GM18520 (cell line): ENCODE data around the gene KDM2A.
"Not testable (repeated sequence)": the region's sequence is repeated elsewhere in the genome, so short reads cannot be mapped to it uniquely, and the experiment has no call there.

Experiments
- ATAC-seq: cut with Tn5 transposase; IDR thresholded peaks from one replicate; pipeline ENCODE4 v1.9.1; 2021; ENCODE audit not compliant: unreplicated experiment

Gene KDM2A

GRCh38 chr11:67167091-67167490 lies 48.0 kb downstream of the KDM2A start:
- no peak for ATAC-seq

DNA sequence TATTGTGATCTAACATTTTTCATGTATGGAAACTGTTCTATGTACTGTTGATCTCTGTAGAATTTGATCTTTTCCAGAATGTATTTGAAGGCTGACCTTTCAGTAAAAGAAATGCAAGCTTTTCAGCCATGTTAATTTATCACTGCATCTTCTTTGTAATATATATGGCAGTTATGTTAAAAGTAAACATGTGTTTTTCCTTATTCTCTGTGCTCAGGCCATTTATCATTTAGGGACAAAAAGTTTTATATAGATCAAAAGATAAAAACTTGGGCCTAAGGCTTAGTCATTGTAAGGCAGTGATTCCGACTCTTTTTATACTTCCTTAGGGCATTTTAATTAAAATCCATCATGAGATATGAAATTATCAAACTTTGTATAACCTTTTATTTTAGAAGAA lies 48.7 kb downstream of the KDM2A start:
- ATAC-seq = no peak

- not testable (repeated sequence) for ATAC-seq
These were observed 49.8 kb downstream of the KDM2A start for GRCh38 chr11:67168911-67169310.

- no peak for ATAC-seq
These were observed 55.2 kb downstream of the KDM2A start for GRCh38 chr11:67174311-67174710.

DNA sequence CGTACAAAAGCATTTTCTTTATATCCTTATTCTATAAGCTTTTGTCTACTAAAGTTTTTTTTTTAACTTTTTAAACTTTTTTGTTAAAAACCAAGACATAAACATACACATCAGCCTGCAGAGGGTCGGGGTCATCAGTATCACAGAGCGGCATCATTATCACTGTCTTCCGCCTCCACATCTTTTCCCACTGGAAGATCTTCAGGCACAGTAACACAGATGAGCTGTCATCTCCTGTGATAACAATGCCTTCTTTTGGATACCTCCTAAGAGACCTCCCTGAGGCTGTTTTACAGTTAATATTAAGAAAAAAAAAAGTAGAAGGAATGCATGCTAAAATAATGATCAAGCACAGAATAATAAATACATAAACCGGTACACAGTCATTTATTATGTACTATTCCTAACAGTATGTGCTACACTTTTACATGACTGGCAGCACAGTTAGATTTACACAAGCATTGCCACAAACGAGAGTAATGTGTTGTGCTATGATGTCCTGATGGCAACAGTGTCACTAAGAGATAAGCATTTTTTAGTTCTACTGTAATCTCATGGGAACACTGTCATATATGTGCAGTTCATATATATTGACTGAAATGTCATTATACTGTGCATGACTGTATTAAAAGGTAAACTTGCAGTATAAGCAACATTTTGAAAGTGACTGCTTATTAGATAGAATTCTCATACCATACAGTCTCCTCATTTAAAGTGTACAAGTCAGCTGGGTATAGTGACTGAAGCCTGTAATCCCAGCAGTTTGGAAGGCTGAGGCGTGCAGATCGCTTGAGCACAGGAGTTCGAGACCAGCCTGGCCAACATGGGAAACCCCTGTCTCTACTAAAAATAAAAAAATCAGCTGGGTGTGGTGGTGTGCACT lies 58.6 kb downstream of the KDM2A start:
- no peak for ATAC-seq

DNA sequence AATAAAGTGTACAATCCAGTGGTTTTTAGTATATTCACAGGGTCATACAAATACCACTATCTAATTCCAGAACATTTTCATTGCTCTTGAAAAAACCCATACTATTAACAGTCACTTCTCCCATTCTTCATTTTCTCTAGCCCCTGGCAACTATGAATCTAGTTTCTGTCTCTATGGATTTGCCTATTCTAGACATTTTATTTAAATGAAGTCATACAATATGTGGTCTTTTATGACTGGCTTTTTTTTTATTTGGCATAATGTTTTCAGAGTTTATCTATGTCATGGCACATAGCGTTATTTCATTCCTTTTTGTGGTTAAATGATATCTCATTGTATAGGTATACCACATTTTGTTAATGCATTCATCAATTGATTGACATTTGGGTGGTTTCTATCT lies 59.4 kb downstream of the KDM2A start:
- ATAC-seq = no peak

DNA sequence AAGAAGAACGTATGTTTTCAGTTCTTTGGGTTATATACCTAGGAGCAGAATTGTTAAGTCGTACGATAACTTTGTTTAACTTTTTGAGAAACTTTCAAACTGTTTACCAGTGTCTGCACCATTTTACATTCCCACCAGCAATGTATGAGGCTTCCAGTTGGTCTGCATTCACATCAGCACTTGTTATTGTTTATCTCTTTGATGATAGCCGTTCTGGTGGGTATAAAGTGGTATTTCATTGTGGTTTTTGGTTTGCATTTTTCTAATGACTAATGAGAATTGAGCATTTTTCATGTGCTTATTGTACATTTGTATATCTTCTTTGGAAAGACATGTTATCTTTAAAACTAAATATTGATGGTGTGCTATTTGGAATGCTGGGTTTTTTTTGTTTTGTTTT lies 59.8 kb downstream of the KDM2A start:
- ATAC-seq = no peak

- no peak for ATAC-seq
These were observed 60.9 kb downstream of the KDM2A start for GRCh38 chr11:67179892-67180490.

DNA sequence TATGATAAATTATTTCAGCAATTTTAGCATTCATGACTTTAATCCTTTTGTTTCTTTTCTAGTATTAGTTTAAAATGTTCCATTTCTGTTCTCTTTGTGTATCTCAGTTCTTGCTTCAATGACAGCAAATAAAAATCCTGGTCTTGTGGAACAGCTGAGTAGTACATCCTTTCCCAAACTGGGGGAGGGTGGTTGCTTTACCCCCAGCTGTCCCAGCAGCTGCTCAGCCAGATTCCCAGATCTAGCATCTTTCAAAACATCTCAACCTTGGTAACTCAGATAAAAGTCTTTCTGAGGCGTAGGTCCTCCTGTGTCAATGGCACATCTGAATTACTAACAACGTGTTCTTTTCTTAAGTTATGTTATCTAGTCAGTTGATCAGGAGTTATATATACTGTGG lies 75.0 kb downstream of the KDM2A start:
- ATAC-seq = no peak

- no peak for ATAC-seq
These were observed 77.0 kb downstream of the KDM2A start for GRCh38 chr11:67195971-67196456.

DNA sequence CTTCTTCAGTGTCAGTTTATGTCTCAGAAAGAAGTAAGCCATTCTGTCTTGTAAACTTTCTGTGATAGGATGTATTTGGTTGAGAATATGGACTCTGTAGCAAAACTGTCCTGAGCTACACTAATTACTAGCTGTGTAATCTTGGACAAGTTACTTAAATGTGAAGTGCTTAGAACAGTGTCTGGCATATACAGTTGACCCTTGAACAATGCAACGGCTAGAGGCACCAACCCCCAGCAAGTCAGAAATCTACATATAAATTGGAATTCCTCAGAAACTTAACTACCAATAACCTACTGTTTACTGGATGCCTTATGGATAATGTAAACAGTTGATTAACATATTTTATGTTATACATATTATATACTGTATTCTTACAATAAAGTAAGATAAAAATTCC lies 78.5 kb downstream of the KDM2A start:
- ATAC-seq = no peak

DNA sequence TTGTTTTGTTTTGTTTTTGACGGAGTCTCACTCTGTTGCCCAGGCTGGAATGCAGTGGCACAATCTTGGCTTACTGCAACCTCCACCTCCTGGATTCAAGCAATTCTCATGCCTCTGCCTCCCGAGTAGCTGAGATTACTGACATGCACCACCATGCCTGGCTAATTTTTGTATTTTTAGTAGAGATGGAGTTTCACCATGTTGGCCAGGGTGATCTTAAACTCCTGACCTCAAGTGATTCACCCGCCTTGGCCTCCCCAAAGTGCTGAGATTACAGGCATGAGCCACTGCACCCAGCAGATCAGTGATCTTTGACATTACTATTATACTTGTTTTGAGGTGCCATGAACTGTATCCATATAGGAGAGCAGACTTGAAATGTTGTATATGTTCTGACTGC lies 79.7 kb downstream of the KDM2A start:
- ATAC-seq = not testable (repeated sequence)

GRCh38 chr11:67199751-67200150 lies 80.7 kb downstream of the KDM2A start:
- ATAC-seq = no peak

- no peak for ATAC-seq
These were observed 83.0 kb downstream of the KDM2A start for GRCh38 chr11:67202028-67202427.

DNA sequence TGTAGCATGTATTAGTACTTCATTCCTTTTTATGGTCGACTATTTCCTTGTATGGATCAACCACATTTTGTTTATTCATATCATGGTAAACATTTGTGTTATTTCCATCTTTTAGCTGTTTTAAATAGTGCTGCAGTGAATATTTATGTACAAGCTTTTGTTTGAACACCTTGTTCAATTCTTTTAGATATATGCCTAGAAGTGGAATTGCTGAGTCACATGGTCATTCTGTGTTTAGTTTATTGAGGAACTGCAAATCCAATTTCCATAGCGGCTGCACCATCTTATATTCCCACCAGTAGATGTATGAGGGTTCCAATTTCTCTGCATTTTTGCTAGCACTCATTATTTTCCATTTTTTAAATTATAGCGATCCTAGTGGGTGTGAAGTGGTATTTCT lies 85.8 kb downstream of the KDM2A start:
- no peak for ATAC-seq

- not testable (repeated sequence) for ATAC-seq
These were observed 90.2 kb downstream of the KDM2A start for GRCh38 chr11:67209222-67209621.

DNA sequence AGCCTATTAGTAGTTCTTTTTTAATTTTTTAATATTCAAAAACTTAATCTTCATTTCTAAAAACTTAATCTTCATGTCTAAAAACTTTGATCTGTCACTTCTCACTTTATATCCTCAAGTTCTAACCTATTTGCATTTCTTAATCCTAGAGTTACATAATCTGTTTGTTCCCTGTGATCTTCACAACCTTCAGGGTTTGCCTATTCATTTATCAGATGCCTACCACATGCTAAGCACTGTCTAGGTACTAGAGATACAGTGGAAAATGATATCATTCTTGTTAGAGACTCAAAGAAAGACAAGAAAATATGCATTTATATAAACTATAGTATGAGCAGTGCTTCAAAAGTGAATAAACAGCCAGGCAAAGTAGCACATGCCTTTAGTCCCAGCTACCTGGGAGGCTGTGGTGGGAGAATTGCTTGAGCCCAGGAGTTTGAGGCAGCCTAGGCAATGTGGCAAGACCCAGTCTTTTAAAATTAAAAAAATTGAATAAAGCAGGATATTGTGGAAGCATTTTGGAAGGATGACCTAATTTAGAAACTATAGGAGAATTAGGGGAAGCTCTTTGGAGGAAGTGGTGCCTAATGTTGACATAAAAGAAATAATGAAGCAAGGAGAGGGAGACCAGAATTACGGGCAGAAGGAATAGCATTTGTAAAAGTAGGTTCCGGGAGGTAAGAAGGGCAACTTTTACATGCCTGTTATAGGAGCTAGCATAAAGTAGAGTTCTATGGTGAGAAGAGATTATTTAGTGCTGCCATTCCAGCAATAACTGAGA lies 92.8 kb downstream of the KDM2A start:
- ATAC-seq = no peak

- ATAC-seq = no peak
These were observed 94.1 kb downstream of the KDM2A start for GRCh38 chr11:67213178-67213621.

DNA sequence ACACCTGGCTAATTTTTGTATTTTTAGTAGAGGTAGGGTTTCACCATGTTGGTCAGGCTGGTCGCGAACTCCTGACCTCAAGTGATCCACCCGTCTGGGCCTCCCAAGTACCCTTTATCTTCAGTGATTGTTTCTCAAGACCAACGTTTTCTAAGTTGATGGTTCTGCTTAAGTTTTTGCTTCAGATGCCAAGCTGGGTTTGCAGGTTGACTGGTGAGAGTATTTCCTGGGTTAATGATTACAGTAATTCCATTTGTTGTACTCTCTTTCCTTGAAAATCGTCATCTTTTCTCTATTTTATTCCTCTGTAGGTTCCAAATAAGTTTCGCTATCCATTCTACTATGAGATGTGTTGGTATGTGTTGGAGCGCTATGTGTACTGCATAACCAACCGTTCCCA lies 108.7 kb downstream of the KDM2A start:
- no peak for ATAC-seq

DNA sequence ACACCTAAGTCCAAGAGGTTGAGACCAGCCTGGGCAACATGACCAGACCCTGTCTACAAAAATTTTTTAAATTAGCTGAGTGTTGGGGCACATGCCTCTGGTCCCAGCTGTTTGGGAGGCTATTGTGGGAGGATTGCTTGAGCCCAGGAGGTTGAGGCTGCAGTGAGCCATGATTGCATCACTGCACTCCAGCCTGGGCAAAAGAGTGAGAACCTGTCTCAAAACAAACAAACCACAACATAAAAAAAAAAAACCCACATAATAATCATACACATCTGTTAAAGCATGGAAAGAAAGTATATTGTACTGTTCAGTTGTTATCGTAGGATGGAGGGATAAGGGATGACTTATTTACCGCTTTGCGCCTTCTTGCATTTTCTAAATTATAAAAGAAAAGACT lies 111.3 kb downstream of the KDM2A start:
- ATAC-seq = no peak

DNA sequence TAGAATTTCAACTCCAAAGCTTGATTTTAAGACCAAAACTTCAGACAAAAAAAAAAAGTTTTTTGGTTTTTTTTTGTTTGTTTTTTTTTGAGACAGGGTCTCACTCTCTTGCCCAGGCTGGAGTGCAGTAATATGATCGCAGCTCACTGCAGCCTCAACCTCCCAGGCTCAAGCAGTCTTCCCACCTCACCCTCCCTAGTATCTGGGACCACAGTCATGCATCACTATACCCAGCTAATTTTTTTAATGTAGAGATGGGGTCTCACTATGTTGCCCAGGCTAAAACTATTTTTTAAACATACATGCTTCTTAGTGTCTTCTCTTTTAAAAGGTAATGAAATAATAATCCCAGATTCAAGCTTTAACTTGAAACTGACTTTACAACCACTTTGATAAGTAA lies 111.8 kb downstream of the KDM2A start:
- no peak for ATAC-seq
